SK-N-SH treated with all-trans-retinoic acid at 6 μM for 48 hours (cell line): ENCODE data around the gene DNAJC10.

ENCODE experiments used
- ATAC-seq: fragments of 200-7000 bp; cut with Tn5 transposase; 3 replicates; pipeline ENCODE4 v1.9.1; 2020; ENCODE audit warnings: mild to moderate bottlenecking, moderate library complexity
- ARNTL ChIP-seq: fragments of 450-650 bp; formaldehyde crosslinking; IDR thresholded peaks from 2 replicates; pipeline ENCODE4 v1.5.0; 2020; ENCODE audit warnings: low read depth, mild to moderate bottlenecking, moderate library complexity, borderline replicate concordance
- CREB5 ChIP-seq: fragments of 250-450 bp; sonication (Bioruptor Pico); IDR thresholded peaks from 2 replicates; pipeline ENCODE4 v1.5.1; 2020; ENCODE audit warnings: low read depth, mild to moderate bottlenecking, moderate library complexity
- CSDC2 ChIP-seq: fragments of 250-450 bp; sonication (Bioruptor Pico); IDR thresholded peaks from 2 replicates; pipeline ENCODE4 v1.5.0; 2020; ENCODE audit warnings: mild to moderate bottlenecking, moderate library complexity
- ESRRG ChIP-seq: fragments of 250-450 bp; sonication (Bioruptor Pico); IDR thresholded peaks from 2 replicates; pipeline ENCODE4 v1.6.1; 2021; ENCODE audit warnings: mild to moderate bottlenecking
- GLIS3 ChIP-seq: fragments of 250-450 bp; sonication (Bioruptor Pico); IDR thresholded peaks from 2 replicates; pipeline ENCODE4 v1.5.0; 2020; ENCODE audit warnings: mild to moderate bottlenecking, moderate library complexity
- ISL1 ChIP-seq: fragments of 250-450 bp; sonication (Bioruptor Pico); IDR thresholded peaks from 2 replicates; pipeline ENCODE4 v2.1.2; 2022; ENCODE audit warnings: mild to moderate bottlenecking, moderate library complexity
- OSR1 ChIP-seq: fragments of 250-450 bp; sonication (Bioruptor Pico); IDR thresholded peaks from 2 replicates; pipeline ENCODE4 v1.8.0; 2022; ENCODE audit warnings: moderate library complexity, mild to moderate bottlenecking, inconsistent platforms
- PATZ1 ChIP-seq: fragments of 250-450 bp; sonication (Bioruptor Pico); IDR thresholded peaks from 2 replicates; pipeline ENCODE4 v1.8.0; 2020; ENCODE audit warnings: mild to moderate bottlenecking, moderate library complexity, borderline replicate concordance
- POU6F1 ChIP-seq: fragments of 250-450 bp; sonication (Bioruptor Pico); IDR thresholded peaks from 2 replicates; pipeline ENCODE4 v1.8.0; 2021; ENCODE audit warnings: low read depth, mild to moderate bottlenecking, moderate library complexity, borderline replicate concordance
- PPARA ChIP-seq: fragments of 250-450 bp; sonication (Bioruptor Pico); IDR thresholded peaks from 2 replicates; pipeline ENCODE4 v1.5.0; 2020; ENCODE audit warnings: mild to moderate bottlenecking, borderline replicate concordance
- RARB ChIP-seq: fragments of 250-450 bp; sonication (Bioruptor Pico); IDR thresholded peaks from 2 replicates; pipeline ENCODE4 v1.8.0; 2021; ENCODE audit warnings: mild to moderate bottlenecking, moderate library complexity
- SNAI2 ChIP-seq: fragments of 250-450 bp; sonication (Bioruptor Pico); IDR thresholded peaks from 2 replicates; pipeline ENCODE4 v1.5.0; 2020; ENCODE audit warnings: mild to moderate bottlenecking, moderate library complexity
- TCF4 ChIP-seq: fragments of 250-450 bp; sonication (Bioruptor Pico); IDR thresholded peaks from 2 replicates; pipeline ENCODE4 v1.8.0; 2021; ENCODE audit warnings: mild to moderate bottlenecking, moderate library complexity, borderline replicate concordance
- TOX ChIP-seq: fragments of 250-450 bp; sonication (Bioruptor Pico); IDR thresholded peaks from 2 replicates; pipeline ENCODE4 v1.8.0; 2021; ENCODE audit warnings: mild to moderate bottlenecking, moderate library complexity, borderline replicate concordance
- ZC3H10 ChIP-seq: fragments of 250-450 bp; sonication (Bioruptor Pico); IDR thresholded peaks from 2 replicates; pipeline ENCODE4 v1.5.1; 2021; ENCODE audit warnings: mild to moderate bottlenecking, moderate library complexity
- ZFP3 ChIP-seq: fragments of 250-450 bp; sonication (Bioruptor Pico); IDR thresholded peaks from 2 replicates; pipeline ENCODE4 v1.5.0; 2020; ENCODE audit warnings: mild to moderate bottlenecking, moderate library complexity
- ZFP30 ChIP-seq: fragments of 450-650 bp; formaldehyde crosslinking; IDR thresholded peaks from 2 replicates; pipeline ENCODE4 v1.5.0; 2022; ENCODE audit warnings: mild to moderate bottlenecking, moderate library complexity
- ZNF565 ChIP-seq: fragments of 450-650 bp; formaldehyde crosslinking; conservative IDR thresholded peaks from 2 replicates; pipeline ENCODE4 v1.5.0; 2020; ENCODE audit warnings: low read depth, mild to moderate bottlenecking, moderate library complexity
- ZNF70 ChIP-seq: fragments of 450-650 bp; formaldehyde crosslinking; IDR thresholded peaks from 2 replicates; pipeline ENCODE4 v1.5.0; 2020; ENCODE audit warnings: mild to moderate bottlenecking, moderate library complexity
- ZNF8 ChIP-seq: fragments of 450-650 bp; formaldehyde crosslinking; IDR thresholded peaks from 2 replicates; pipeline ENCODE4 v1.5.0; 2020; ENCODE audit warnings: mild to moderate bottlenecking, moderate library complexity
- TF ChIP-seq, protein P1 (sequence below): fragments of 250-450 bp; sonication (Bioruptor Pico); IDR thresholded peaks from 2 replicates; pipeline ENCODE4 v1.5.0; 2020; ENCODE audit warnings: mild to moderate bottlenecking, moderate library complexity

Gene DNAJC10

GRCh38 chr2:182818925-182819324, 102.9 kb downstream of the DNAJC10 start:
- no peak for ATAC-seq
- no peak for TF ChIP-seq PPARA (CRISPR knock-in tag)

DNA sequence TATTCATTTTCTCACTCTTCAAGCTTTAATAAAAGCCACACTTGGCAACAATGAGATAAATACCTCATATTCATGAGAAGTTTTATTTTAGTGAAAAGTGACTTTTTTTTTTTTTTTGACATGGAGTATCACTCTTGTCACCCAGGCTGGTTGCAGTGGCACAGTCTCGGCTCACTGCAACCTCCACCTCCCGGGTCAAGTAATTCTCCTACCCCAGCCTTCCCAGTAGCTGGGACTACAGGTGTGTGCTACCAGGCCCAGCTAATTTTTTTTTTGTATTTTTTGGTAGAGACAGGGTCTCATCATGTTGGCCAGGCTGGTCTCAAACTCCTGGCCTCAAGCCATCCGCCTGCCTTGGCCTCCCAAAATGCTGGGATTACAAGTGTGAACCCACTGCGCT, 103.4 kb downstream of the DNAJC10 start:
- no peak for TF ChIP-seq ZC3H10 (CRISPR knock-in tag)
- TF ChIP-seq ZNF565 (CRISPR knock-in tag), result no peak
- TF ChIP-seq ESRRG (CRISPR knock-in tag), result no peak
- no peak for TF ChIP-seq ZNF8 (CRISPR knock-in tag)
- TF ChIP-seq, protein P1, sequence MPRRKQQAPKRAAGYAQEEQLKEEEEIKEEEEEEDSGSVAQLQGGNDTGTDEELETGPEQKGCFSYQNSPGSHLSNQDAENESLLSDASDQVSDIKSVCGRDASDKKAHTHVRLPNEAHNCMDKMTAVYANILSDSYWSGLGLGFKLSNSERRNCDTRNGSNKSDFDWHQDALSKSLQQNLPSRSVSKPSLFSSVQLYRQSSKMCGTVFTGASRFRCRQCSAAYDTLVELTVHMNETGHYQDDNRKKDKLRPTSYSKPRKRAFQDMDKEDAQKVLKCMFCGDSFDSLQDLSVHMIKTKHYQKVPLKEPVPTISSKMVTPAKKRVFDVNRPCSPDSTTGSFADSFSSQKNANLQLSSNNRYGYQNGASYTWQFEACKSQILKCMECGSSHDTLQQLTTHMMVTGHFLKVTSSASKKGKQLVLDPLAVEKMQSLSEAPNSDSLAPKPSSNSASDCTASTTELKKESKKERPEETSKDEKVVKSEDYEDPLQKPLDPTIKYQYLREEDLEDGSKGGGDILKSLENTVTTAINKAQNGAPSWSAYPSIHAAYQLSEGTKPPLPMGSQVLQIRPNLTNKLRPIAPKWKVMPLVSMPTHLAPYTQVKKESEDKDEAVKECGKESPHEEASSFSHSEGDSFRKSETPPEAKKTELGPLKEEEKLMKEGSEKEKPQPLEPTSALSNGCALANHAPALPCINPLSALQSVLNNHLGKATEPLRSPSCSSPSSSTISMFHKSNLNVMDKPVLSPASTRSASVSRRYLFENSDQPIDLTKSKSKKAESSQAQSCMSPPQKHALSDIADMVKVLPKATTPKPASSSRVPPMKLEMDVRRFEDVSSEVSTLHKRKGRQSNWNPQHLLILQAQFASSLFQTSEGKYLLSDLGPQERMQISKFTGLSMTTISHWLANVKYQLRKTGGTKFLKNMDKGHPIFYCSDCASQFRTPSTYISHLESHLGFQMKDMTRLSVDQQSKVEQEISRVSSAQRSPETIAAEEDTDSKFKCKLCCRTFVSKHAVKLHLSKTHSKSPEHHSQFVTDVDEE (CRISPR knock-in tag), result no peak
- no peak for TF ChIP-seq ISL1 (CRISPR knock-in tag)
- TF ChIP-seq PATZ1 (CRISPR knock-in tag), result no peak
- no peak for TF ChIP-seq GLIS3
- TF ChIP-seq POU6F1 (CRISPR knock-in tag), result no peak
- TF ChIP-seq OSR1 (CRISPR knock-in tag), result no peak
- no peak for TF ChIP-seq PPARA (CRISPR knock-in tag)
- TF ChIP-seq TCF4 (CRISPR knock-in tag), result no peak
- TF ChIP-seq ZFP3, result no peak
- no peak for TF ChIP-seq CREB5 (CRISPR knock-in tag)
- no peak for TF ChIP-seq ARNTL (CRISPR knock-in tag)
- no peak for TF ChIP-seq TOX
- TF ChIP-seq ZNF70 (CRISPR knock-in tag), result no peak
- ATAC-seq, result no peak

DNA sequence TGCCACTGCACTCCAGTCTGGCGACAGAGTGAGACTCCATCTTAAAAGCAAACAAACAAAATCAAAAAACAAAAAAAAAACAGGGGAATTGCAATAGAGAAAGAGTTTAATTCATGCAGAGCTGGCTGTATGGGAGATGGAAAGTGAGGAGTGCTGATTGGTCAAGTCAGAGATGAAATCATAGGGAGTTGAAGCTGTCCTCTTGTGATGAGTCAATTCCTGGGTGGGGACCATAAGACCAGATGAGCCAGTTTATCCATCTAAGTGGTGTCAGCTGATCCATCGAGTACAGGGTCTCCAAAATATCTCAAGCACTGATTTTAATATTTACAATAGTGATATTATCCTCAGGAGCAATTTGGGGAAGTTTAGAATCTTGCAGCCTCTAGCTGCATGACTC, 105.1 kb downstream of the DNAJC10 start:
- no peak for ATAC-seq
- TF ChIP-seq PPARA (CRISPR knock-in tag) (no peak), OSR1 (CRISPR knock-in tag) (no peak)

DNA sequence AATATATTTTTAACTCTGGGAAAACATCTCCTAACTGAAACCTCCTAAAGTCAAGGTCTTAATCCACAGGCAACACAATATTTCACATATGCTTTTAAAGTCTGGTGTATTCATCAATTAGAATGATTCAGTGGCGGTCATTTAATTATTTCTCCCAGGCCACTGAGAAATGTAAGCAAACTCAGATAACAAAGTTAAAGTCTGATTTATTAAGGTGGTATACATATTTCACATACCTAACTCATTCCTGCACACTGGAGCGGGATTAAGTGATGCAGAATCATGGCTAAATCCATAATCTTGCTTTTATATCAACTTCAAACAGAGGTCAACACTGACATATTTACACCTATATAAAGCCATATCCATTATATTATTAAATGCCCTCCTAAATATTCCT, 106.7 kb downstream of the DNAJC10 start:
- peak; percentile 76 for ATAC-seq
- TF ChIP-seq SNAI2 (CRISPR knock-in tag), result 0 out of 2 replicates have a peak, but pooled peaks have one; percentile 12
- peak; percentile 96 for TF ChIP-seq CREB5 (CRISPR knock-in tag)
- no peak for TF ChIP-seq ZNF70 (CRISPR knock-in tag)
- TF ChIP-seq TCF4 (CRISPR knock-in tag), result peak; percentile 82
- TF ChIP-seq ZNF8 (CRISPR knock-in tag), result peak; percentile 25; the same call in 1 of the 2 replicates
- TF ChIP-seq TOX, result no peak
- peak; percentile 79 for TF ChIP-seq ZC3H10 (CRISPR knock-in tag)
- 0 out of 2 replicates have a peak, but pooled peaks have one; percentile 77 for TF ChIP-seq POU6F1 (CRISPR knock-in tag)
- TF ChIP-seq ZNF565 (CRISPR knock-in tag), result no peak
- TF ChIP-seq ISL1 (CRISPR knock-in tag), result peak; percentile 99
- TF ChIP-seq ZFP3, result no peak; the same call in 1 of the 2 replicates
- peak; percentile 59; the same call in 1 of the 2 replicates for TF ChIP-seq CSDC2 (CRISPR knock-in tag)
- no peak for TF ChIP-seq PPARA (CRISPR knock-in tag)
- no peak for TF ChIP-seq ARNTL (CRISPR knock-in tag)
- TF ChIP-seq RARB (CRISPR knock-in tag), result no peak
- TF ChIP-seq, protein P1 (CRISPR knock-in tag), result 0 out of 2 replicates have a peak, but pooled peaks have one; percentile 23
- no peak for TF ChIP-seq ZFP30 (CRISPR knock-in tag)
